Ramos (cell line): ENCODE data around the gene NXN.
"Not testable (repeated sequence)": the region's sequence is repeated elsewhere in the genome, so short reads cannot be mapped to it uniquely, and the experiment has no call there.

Experiments
- in situ Hi-C: fragments of 300-500 bp; cut with MboI; formaldehyde crosslinking; loops from one replicate; pipeline ENCODE4 v1.14.3; 2022; ENCODE audit warnings: low sequenced_read_pairs; ENCODE audit not compliant: unreplicated experiment

Gene NXN

DNA sequence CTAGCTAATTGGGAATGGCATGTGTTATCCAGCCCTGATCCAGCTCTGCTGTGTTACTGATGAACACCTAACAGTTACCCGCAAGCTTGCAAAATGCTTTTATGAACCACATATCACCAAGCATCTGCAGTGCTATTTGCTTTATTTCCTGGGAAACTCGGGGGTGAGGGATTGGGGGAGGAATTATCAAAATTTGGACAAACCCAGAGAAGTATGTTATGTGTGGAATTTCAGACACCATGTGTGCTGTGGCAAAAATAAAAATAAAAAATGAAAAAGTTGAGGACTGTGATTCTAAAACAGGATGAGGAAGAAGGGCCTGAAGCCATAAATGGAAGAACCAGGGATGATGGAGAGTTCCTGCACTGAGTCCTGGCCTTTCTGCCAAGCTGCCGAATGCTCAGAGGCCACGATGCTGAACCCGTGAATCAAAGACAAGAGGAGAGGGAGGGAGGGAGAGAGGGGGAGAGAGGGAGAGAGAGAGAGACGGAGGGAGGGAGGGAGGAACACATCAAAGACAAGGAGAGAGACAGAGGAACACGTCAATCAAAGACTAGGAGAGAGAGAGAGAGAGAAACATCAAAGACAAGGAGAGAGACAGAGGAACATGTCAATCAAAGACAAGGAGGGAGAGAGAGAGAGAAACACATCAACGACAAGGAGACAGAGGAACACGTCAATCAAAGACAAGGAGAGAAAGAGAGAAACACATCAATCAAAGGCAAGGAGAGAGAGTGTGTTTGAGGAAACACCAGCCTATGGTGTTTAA lies 107.6 kb downstream of the NXN start:
- in situ Hi-C loops: no loop called here

- in situ Hi-C loops: no loop called here
Measured at GRCh38 chr17:869567-870525, 109.7 kb downstream of the NXN start.

DNA sequence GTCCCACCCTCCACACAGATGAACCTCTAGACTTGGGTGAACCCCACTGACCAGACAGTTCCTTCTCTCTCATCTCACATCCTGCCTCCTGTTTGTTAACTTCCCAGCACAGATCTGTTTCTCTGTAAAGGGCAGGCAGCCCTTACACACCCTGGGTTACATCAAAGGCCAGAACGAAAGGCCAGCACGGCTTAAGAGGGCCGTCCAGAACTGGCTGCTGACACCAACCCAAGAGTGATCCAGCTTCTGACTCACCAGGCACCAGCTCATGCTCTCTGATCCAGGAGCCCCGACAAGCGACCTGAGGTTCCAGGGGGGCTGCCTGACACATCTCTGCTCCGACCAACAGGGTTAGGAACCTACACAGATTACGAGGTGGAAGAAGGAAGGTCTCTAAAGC lies 110.5 kb downstream of the NXN start:
- in situ Hi-C loops: no loop called here

GRCh38 chr17:867896-868489 lies 111.6 kb downstream of the NXN start:
- in situ Hi-C loops: no loop called here

DNA sequence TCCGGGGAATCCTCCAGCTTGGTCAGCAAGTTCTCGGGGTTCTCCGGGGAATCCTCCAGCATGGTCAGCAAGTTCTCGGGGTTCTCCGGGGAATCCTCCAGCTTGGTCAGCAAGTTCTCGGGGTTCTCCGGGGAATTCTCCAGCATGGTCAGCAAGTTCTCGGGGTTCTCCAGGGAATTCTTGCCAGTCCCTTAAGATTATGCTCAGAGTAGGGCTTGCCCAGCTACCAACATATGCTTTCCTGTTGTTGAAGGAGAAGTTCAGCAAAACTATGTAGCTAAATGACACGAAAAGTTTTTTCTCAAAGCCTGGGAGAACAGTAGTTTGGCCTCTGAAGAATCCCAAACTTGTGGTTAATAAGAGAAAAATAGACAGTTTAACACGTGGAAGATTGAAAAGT lies 112.3 kb downstream of the NXN start:
- in situ Hi-C loops: not testable (repeated sequence)

DNA sequence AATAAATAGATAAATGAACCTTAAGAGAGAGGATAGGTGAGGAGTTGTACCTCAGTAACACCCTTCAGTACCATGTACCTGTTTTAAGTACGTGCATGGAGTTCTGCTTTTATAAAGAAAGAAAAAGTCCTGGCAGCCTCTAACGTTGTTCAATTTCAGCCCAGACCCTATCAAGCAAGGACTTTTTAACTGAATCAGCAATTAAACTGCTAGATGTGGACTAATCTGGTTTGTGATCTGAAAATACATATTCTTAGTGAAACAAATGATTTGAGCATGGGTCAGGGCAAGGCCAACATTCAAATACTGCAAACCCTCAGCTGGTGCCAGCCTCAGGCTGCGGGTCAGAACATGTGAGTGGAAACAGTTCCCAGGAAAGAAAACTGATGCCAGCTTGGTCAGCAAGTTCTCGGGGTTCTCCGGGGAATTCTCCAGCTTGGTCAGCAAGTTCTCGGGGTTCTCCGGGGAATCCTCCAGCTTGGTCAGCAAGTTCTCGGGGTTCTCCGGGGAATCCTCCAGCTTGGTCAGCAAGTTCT lies 112.9 kb downstream of the NXN start:
- in situ Hi-C loops: no loop called here

DNA sequence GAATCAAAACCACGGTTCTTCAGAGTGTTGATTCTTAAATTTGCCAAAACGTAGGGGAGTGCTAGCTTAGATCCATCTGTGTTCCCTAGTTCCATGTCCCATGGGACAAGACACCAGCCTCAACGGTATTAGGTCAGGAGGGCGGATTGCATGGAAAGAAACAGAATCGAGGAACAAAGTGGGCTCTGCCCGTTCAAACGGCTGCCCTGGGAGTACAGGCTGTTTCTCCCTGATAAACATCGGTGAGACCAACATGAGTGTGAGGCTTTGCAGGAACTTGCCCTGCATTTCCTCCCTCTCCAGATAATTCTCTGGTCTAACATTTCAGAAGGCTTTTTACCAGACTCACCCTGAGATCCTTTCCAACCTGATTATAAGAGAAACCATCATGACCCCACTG lies 115.3 kb downstream of the NXN start:
- in situ Hi-C loops: no loop called here

DNA sequence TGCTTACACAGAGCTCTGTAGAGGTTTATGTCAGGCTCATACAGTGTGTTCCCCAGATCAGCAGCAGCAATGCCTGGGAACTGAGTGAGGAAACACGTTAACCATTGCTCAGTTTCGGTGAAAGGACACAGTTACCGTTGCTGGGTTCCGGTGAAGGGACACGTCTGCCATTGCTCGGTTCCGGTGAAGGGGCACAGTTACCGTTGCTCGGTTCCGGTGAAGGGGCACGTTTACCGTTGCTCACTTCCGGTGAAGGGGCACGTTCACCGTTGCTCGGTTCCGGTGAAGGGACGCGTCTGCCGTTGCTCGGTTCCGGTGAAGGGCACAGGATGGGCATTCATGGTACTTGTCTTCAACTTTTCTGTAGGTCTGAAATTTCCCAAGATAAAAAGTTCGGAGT lies 115.7 kb downstream of the NXN start:
- in situ Hi-C loops: no loop called here

- in situ Hi-C loops: no loop called here
Measured at GRCh38 chr17:862582-862981, 117.0 kb downstream of the NXN start.

- in situ Hi-C loops: no loop called here
Measured at GRCh38 chr17:861364-861763, 118.2 kb downstream of the NXN start.

DNA sequence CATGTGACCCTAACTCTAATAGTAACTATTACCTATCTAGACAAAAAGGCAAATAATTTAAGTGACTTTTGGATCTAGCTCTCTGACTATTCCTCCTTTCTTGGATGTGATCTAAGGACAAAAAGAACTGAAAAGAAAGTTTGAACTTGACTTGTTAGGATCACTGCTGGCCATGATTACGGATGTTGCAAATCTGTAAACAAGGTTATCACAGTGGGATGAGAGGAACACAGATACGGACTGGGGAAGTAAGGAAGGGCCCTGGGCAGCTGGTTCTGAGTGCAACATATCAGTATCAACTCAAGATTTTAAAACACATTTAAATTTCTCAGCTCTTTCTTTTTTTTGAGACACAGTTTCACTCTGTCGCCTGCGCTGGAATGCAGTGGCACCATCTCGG lies 118.8 kb downstream of the NXN start:
- in situ Hi-C loops: no loop called here

GRCh38 chr17:859824-860195 lies 119.8 kb downstream of the NXN start:
- in situ Hi-C loops: no loop called here

DNA sequence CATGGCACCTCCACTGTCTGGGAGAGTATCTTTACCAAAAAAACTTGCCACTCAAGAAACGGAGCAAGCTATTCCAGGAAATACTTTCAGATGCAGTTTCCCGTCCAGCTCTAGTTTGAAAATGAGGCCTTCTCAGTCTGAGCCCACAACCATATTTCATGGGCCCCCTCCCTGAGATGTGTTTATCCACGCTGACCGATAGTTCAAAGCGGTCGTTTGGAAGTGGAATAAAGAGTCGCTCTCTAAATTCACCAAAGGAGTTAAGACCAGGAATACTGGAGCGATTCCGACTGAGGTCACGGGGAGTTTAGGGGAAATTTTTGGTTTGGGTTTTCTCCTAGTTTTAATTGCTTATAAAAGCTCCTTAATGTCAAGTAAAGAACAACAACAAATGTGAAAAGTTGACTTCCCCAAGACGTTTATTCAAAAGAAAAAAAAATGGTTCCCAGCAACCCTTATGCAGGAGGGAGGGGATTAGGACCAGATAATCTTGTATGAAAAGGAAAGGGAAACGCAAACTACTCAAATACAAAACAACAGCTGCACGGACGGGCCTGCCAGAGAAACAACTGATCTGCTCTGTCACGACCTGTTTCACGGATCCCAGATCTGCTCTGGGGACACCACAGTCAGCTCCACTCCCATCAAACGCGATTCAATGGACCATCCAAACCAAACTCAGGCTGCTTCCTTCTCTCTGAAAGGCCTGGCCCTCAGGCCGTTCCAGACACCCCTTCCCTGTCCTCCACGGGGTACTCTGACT lies 120.3 kb downstream of the NXN start:
- in situ Hi-C loops: no loop called here

- in situ Hi-C loops: no loop called here
Measured at GRCh38 chr17:856149-856548, 123.4 kb downstream of the NXN start.

GRCh38 chr17:855569-855968 lies 124.0 kb downstream of the NXN start:
- in situ Hi-C loops: no loop called here

GRCh38 chr17:852850-853249 lies 126.7 kb downstream of the NXN start:
- in situ Hi-C loops: not testable (repeated sequence)

DNA sequence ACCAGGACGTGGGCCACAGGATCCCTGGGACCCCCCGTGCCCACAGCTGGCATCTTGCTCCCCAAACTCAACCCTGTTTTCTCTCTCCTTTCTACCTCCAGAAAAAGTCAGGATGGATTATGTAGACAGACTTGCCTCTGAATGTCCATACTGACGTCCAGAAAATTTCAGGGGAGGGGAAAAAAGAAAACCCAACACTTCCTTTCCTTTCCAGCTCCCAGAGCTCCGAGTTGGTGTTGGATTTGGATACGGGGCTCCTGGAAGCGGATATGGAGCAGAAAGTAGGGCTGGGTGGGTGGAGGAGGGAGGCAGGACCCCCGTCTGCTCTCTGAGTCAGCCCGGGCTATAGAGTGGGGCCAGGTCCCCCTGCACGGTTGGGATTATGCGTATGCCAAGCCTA lies 127.2 kb downstream of the NXN start:
- in situ Hi-C loops: no loop called here

GRCh38 chr17:851924-852323 lies 127.7 kb downstream of the NXN start:
- in situ Hi-C loops: no loop called here

DNA sequence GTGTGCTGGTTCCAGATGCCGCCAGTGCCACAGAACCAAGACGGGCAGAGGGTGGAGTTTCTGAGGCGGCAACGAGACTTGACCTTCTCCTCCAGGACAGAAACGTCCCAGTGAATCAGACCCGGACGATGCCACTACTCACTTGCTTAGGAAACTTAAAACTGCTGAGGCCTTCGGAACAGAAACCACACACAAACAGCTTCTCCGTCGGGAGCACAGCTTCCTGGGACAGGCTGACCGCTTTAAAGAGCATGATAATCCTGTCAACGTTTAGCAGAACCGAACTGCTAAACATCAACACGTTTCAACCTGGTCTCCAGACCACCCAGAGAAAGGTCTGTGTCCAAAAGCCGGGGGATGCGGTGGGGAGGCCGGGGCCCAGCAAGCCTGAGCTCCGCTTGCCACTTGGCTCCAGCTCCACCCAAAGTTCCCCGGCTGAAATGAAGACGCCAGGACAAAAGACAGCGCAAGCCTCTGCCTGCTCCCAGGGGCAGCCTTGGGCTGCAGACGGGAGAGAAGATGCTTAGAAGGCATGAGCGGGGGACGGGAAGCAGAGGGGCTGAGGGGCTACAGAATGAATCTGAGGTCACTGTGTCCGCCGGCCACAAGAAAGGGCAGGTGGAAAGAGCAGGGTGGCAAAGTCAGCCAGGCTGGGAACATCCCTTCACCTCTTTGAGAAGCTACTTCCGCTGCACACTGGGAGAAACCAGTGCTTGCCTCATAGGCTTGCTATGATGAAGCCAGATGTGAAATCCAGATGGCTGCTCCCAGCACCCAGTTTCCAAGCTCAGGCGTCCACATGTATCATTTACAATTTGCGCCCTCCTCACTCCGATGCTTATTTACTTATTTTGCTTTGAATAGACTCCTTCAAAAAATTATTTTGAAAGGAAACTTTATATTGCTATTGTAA lies 128.5 kb downstream of the NXN start:
- in situ Hi-C loops: no loop called here
